HG03025 (cell line): ENCODE data around the gene PLXNA4.

Experiments used
- ATAC-seq: cut with Tn5 transposase; IDR thresholded peaks from one replicate; pipeline ENCODE4 v1.9.1; 2021; ENCODE audit warnings: mild to moderate bottlenecking, moderate library complexity; ENCODE audit not compliant: unreplicated experiment, low FRiP score

PLXNA4 gene

DNA sequence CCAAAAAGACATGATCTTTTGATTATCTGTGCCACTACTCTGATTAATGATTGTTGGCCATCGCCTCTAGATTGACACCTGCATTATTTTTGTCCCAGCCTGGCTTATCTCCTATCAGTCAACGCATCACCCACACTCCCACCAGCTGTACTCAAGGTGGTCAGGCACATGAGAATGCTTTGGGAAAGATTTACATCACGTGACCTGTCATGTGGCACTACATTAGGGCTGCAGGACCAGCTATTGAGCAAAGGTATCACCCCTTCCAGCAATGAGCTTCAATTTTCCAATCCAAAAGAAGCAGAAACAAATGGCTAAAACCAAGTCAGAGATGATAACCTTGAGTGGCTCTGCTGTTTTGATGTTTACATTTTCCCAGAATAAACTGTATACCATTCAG is 204.3 kb downstream of the PLXNA4 start:
- no peak for ATAC-seq

GRCh38 chr7:132368246-132368900 is 207.9 kb downstream of the PLXNA4 start:
- ATAC-seq: no peak

DNA sequence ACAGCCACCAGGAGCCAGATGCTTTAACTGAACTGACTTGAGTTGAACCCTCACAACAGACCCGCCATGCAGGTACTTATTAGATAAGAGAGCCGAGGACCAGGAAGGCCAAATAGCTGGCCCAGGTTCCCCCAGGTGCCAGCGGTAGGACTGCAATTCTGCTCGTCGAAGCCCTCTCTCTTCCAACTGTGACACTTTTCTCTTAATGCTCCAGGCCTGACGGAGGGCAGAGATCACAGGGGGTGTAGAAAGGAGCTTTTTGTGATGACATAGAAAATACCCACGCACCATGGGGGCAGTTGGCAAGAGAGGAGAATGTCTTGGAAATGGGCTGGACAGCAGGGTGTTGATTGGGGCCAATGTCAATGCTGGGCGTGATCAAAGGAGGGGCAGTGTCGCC is 208.5 kb downstream of the PLXNA4 start:
- no peak for ATAC-seq

DNA sequence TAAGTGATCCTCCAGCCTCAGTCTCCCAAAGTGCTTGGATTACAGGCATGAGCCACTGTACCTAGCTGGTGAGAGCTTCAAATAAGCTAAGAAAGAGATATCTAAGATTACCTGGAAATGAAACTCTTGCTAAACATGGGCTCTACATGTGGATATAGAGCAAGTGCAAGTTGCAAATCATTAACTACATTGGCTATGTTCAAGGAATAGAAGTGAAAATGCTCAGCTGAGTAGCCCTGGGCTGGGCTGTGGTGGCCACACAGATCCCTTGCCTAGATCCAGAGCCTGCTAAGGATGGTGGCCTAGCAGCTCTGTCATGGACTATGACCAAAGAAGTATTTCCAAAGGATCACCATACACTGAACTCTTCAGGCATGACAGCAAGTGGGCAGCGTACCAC is 209.3 kb downstream of the PLXNA4 start:
- ATAC-seq: no peak

- no peak for ATAC-seq
These were observed 212.0 kb downstream of the PLXNA4 start for GRCh38 chr7:132364226-132364625.

- no peak for ATAC-seq
These were observed 214.2 kb downstream of the PLXNA4 start for GRCh38 chr7:132362059-132362458.

DNA sequence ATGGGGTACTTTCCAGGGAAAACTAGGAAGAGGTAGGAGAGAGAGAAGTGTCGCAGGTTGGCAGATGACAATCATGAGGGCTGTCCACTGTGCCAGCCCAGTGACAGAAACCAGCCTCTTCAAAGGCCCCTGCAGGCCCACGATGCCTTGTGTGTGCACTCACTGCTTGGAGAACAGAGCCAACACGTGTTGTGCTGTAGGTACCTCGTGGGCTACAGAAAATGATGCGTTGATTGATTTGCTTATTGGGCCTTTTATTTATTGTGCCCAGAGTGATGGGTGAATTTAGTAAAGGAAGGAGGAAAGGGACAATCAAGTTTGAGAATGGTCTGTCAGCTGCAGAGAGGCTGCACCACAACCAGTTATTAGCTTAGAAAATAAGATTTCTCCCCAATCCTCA is 215.1 kb downstream of the PLXNA4 start:
- no peak for ATAC-seq

DNA sequence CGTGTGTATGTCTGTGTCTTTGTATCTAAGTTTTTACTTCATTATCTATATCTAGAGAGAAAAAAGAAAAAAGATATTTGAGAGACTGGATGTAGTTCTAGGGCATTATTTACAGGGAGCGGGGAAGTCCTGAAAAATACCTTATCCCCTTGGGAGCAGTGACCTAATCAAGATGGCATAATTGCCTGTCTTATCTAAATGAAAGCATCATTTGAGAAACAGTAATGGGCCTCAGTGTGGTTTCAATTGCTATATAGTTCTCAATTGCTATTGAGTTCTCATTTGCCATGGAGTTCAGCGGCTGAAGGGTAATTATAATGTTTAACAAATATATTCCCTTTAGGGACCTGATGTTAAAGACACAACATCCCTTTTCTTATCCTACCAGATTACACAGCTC is 216.5 kb downstream of the PLXNA4 start:
- ATAC-seq: no peak

GRCh38 chr7:132355048-132355447 is 221.2 kb downstream of the PLXNA4 start:
- no peak for ATAC-seq

DNA sequence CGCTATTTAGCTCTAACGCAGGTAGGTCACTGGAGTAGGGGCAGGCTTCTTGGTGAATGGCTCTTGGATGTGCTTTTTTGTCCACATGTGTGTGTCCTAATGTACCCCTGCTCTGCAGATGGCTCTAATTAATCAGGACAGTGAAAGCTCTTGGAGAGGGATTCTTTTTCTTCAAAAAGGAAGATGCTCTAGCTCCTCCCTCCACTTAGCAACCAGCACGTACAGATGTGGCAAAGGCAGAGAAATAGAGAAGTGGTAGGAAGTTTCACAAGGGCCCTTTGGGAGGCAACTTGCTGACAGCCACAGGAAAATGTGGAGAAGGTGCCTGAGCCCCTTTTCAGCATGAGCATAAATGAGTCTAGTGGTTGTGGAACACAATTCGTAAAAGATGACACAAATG is 221.7 kb downstream of the PLXNA4 start:
- ATAC-seq: no peak

DNA sequence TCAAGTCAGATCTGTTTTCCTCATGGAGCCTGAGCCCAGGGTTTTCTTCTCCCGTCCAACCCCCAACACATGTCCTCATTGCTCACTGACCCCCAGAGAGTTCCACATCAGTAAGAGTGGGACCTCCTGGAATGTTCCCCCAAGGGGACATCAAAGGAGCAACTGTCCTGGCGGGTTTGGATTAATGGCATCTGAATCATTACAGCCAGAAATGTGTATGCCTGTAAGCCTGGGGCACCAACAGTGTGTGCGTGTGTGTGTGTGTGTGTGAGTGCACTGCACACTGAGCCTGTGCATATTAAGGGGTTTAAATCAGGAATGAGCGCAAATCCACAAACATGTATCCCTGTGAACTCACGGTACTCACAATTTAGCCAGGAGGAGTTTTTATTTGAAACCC is 222.3 kb downstream of the PLXNA4 start:
- ATAC-seq: no peak

DNA sequence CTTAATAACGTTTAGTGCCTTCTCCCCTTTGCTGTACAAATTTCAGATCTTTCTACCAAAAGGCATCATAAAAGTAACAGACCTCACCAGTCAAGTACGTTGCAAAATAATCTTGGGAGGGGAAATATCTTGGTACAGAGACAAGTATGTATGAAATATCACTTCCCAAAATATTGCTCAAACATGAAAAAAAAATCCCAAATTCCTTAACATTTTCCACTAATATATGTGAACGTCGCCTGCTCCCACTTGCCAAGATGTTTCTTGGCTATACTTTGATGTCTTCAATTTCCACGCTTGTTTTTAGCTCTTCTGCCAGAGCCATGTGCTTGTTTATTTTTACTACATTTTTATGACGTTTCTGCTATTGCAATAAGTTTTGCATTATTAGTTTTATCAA is 223.5 kb downstream of the PLXNA4 start:
- ATAC-seq: no peak

GRCh38 chr7:132351954-132352499 is 224.2 kb downstream of the PLXNA4 start:
- ATAC-seq: no peak

- ATAC-seq: no peak
These were observed 225.5 kb downstream of the PLXNA4 start for GRCh38 chr7:132350741-132351140.

DNA sequence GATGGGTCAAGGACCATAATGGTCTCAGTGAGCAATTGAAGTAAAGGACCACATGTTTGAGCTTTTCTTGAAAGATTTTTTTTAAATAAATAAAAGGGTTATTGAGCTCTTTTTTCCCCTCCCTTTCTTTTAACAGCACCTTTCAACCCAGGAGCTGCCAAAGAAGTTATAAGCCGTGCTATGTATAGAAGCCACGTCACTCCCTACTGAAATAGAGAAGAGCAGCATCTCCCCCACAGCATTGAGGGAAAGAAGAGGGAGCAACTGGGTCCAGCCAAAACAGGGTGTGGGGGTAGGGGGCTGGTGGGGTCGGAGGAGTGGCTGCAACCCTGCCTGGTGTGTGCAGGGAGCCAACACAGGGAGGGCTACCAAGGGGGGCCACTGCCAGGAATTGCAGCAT is 227.2 kb downstream of the PLXNA4 start:
- ATAC-seq: no peak

DNA sequence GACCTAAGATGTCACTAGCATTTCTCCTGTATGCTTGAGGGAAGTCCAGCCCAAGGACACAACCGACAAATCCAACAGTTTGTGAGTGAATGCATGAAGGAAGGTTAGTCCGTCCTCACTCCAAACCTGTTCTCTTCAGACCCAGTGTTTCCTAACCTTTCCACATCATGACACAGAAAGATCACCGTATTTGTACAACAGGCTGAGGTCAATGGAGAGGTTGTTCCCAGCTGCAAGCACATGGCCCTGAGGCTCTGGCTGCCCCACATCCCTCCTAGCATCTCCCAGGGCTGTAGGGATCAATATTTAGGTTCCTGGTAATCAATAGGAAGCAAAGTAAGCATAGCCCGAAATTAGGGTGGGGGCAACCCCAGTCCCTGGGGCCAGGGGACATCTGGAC is 227.9 kb downstream of the PLXNA4 start:
- ATAC-seq: no peak

DNA sequence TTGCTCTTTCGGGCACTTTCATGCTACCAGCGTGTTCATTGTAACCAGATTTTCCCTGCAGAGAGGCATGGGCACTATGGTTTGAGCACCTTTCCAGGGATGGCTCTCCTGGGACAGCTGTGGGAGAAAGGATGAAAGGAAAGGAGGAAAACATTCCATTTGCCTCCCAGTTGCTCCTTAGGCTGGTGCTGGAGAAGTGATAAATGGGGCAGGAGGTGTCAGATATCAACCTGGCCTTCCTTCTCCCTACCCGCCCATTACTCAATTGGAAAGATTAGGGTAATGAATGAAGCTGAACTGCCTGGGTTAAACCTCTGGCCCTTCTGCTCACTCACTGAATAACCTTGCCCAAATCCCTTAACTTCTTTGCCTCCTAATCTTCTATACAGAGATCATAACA is 228.4 kb downstream of the PLXNA4 start:
- no peak for ATAC-seq

- ATAC-seq: no peak
These were observed 229.1 kb downstream of the PLXNA4 start for GRCh38 chr7:132347123-132347522.

GRCh38 chr7:132345543-132346129 is 230.6 kb downstream of the PLXNA4 start:
- ATAC-seq: no peak

- ATAC-seq: no peak
These were observed 231.2 kb downstream of the PLXNA4 start for GRCh38 chr7:132345030-132345429.

DNA sequence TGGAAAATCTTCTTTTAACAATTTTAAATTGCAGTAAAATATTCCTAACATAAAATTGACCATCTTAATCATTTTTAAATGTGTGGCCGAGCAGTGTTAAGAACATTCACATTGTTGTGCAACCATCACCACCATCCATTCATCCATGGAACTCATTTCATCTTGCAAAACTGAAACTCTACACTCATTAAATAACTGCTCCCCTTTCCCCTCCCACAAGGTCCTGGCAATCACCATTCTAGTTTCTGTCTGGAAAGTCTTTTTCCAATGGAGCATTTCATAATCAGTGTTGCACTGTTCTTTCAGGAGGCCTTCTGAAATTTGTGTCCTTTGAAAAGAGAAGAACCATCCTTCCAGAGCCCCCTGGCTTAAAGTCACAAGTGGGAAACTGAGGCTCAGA is 233.1 kb downstream of the PLXNA4 start:
- ATAC-seq: no peak

DNA sequence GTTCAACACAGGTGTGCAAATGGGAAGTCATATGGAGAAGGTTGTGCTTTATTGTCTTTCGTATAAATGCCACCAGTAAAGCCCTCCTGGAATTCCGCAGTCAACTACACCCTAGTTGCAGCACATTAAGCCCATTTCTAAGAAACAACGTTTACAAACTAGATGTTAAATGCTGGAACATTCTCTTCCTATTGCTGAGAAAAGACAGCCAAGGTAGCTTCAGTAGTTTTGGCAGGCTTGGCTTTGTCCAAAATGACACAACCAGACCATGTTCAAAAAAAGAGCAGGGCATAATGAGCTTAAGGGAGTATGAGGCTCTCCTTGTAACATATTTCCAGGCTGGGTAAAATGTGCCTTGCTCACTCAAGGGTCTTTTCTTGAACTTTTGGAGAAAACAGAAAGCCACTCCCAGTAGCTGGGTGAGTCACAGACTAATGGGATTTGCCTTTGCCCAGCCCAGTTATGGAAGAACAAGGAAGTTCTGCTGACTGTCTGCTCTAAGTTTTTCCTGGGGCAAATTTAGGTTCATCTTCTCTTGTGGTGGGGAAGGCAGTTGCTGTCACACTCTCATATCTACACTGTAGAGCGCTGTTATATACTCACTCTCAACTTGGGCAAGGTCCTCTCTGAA is 238.7 kb downstream of the PLXNA4 start:
- ATAC-seq: no peak
